Kidney (tissue), 14 donors: ENCODE results near the gene PFKL. TPM values are rescaled to one million over a fixed set of nuclear protein-coding genes. Genes with fewer than 3 reads are reported as not detected.

Experiments
- DNase-seq, 5 donors: peaks; one replicate each; pipeline ENCODE4 v3.0.0-alpha.2; 2013 to 2020
- FAIRE-seq: peaks from 2 replicates; lab custom pipeline; 2012; peaks lifted over from hg19 to GRCh38; lab: Jason Lieb, UNC
- H3K27ac ChIP-seq, 2 donors: one replicate each; pipeline ENCODE4 v1.7.0; 2013; ENCODE audit warnings: low read depth in 2 of 2, low read length in 2 of 2, inconsistent platforms in 1 of 2
- H3K27me3 ChIP-seq: one replicate; pipeline ENCODE4 v1.7.1; 2013; ENCODE audit warnings: low read length, inconsistent platforms; ENCODE audit not compliant: control insufficient read depth, insufficient read depth
- H3K36me3 ChIP-seq, 3 donors: one replicate each; pipeline versions ENCODE4 v1.7.0 to v1.7.1; 2013; ENCODE audit warnings: low read length in 3 of 3, control low read depth in 1 of 3, inconsistent platforms in 1 of 3; ENCODE audit not compliant: insufficient read depth in 3 of 3, control insufficient read depth in 2 of 3
- H3K4me1 ChIP-seq, 3 donors: one replicate each; pipeline versions ENCODE4 v1.7.0 to v1.7.1; 2013; ENCODE audit warnings: low read length in 3 of 3, inconsistent platforms in 1 of 3, low read depth in 1 of 3; ENCODE audit not compliant: control insufficient read depth in 2 of 3, insufficient read depth in 2 of 3
- H3K4me3 ChIP-seq, 3 donors: one replicate each; pipeline versions ENCODE4 v1.7.0 to v1.8.1; 2013; ENCODE audit warnings: low read length in 3 of 3, control low read depth in 1 of 3, inconsistent platforms in 1 of 3
- H3K9ac ChIP-seq, 3 donors: one replicate each; pipeline versions ENCODE4 v1.7.0 to v1.7.1; 2013; ENCODE audit warnings: low read length in 3 of 3, control low read depth in 1 of 3, inconsistent platforms in 1 of 3
- H3K9me3 ChIP-seq, 3 donors: one replicate each; pipeline versions ENCODE4 v1.7.0 to v1.7.1; 2013; ENCODE audit warnings: low read length in 3 of 3, control low read depth in 1 of 3, inconsistent platforms in 1 of 3; ENCODE audit not compliant: control insufficient read depth in 2 of 3, insufficient read depth in 1 of 3
- intact Hi-C: fragments of 100-400 bp; cut with DNase I; formaldehyde crosslinking; loops from one replicate; pipeline ENCODE4 v1.11.1; 2022
- polyA plus RNA-seq: library from polyadenylated mRNA; stranded (reverse); fragments of 350-450 nt; fragmentation: Illumina TruSeq; extraction: RNeasy Lipid Tissue Mini Kit (QIAGEN cat#74804); gene quantifications from one replicate; pipeline ENCODE4 v1.2.3, GENCODE V29; 2014; ENCODE audit warnings: low read depth, low replicate concordance; ENCODE audit not compliant: insufficient read depth
- total RNA-seq: library from RNA; stranded (reverse); fragmentation: NEBNext Ultra II Directional; extraction: Animal tissue kit (Norgen Biotek cat#: 25700); gene quantifications from one replicate; pipeline ENCODE4 v1.2.1, GENCODE V29; 2021
- TF ChIP-seq, protein P1 (sequence below): IDR thresholded peaks from 3 replicates; pipeline ENCODE4 v1.5.1; 2012; ENCODE audit warnings: mild to moderate bottlenecking, moderate library complexity, borderline replicate concordance; ENCODE audit not compliant: insufficient read depth; ENCODE audit errors: extremely low read depth
- donor health status: control.
- donor health status: control.
- donor health status: control.
- donor health status: control.
- donor health status: control.
- donor health status: DM: yes; HTN: yes; CAD: no.
- donor health status: Normal renal cell carcinoma (clear cell type).

PFKL gene
- total and polyA plus RNA-seq, 2 donors from 2014 or later, result 155 to 197 TPM

GRCh38 chr21:44271558-44272283, 28.1 kb upstream of the PFKL start:
- Histone ChIP-seq H3K36me3 (no peaks in the 10 kb centered on the region), H3K9ac (no peak overlapping the region), H3K27ac (no peak overlapping the region), H3K9me3 (no peaks in the 10 kb centered on the region), H3K27me3 (no peaks in the 10 kb centered on the region), H3K4me1 (no peaks in the 10 kb centered on the region), H3K4me3 (no peak overlapping the region)
- DNase-seq (peak in 1 of 5 donors; percentile 51), FAIRE-seq (no peak)
- TF ChIP-seq, protein P1, sequence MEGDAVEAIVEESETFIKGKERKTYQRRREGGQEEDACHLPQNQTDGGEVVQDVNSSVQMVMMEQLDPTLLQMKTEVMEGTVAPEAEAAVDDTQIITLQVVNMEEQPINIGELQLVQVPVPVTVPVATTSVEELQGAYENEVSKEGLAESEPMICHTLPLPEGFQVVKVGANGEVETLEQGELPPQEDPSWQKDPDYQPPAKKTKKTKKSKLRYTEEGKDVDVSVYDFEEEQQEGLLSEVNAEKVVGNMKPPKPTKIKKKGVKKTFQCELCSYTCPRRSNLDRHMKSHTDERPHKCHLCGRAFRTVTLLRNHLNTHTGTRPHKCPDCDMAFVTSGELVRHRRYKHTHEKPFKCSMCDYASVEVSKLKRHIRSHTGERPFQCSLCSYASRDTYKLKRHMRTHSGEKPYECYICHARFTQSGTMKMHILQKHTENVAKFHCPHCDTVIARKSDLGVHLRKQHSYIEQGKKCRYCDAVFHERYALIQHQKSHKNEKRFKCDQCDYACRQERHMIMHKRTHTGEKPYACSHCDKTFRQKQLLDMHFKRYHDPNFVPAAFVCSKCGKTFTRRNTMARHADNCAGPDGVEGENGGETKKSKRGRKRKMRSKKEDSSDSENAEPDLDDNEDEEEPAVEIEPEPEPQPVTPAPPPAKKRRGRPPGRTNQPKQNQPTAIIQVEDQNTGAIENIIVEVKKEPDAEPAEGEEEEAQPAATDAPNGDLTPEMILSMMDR, result no peak
- intact Hi-C loops, result no loop called here

GRCh38 chr21:44272284-44272858, 27.5 kb upstream of the PFKL start:
- Histone ChIP-seq H3K27me3 (no peaks in the 10 kb centered on the region), H3K36me3 (no peaks in the 10 kb centered on the region), H3K9me3 (no peaks in the 10 kb centered on the region), H3K9ac (no peak overlapping the region), H3K4me3 (no peak overlapping the region), H3K4me1 (no peaks in the 10 kb centered on the region), H3K27ac (no peak overlapping the region)
- TF ChIP-seq, protein P1, result no peak
- intact Hi-C loops, result no loop called here
- DNase-seq (peak in 1 of 5 donors; percentile 59), FAIRE-seq (no peak)

DNA sequence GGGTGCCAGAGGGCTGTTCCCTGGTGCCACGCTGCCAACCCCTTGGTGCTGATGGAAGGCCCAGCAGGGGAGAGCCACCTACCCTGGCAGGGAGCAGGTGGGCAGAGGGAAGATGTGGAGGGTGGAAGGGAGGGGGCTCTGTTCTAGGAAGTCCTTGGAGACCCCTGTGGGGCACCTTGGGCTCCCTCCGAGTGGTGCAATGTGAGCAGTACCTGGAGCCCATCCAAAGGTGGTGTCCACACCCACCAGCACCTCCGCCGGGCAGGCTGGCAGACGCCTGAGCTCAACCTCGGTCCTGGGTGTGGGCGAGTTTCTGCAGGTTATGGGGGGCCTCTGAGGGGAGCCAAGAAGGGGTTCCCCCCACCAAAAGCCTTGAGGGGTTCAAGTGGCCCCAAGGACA, 26.8 kb upstream of the PFKL start:
- Histone ChIP-seq H3K27me3 (no peaks in the 10 kb centered on the region), H3K4me3 (no peak overlapping the region), H3K9ac (no peak overlapping the region), H3K4me1 (no peaks in the 10 kb centered on the region), H3K9me3 (no peaks in the 10 kb centered on the region), H3K27ac (no peak overlapping the region), H3K36me3 (no peaks in the 10 kb centered on the region)
- intact Hi-C loops, result no loop called here
- TF ChIP-seq, protein P1, result no peak
- DNase-seq, result peak in 1 of 5 donors; percentile 60
- FAIRE-seq, result no peak
